LNCAP (cell line): Measurements from ENCODE around the gene GALE.

Source experiments
- TF ChIP-seq, protein P1 (sequence below): fragments of 450-650 bp; IDR thresholded peaks from 2 replicates; pipeline ENCODE4 v1.5.1; 2017; ENCODE audit warnings: mild to moderate bottlenecking

The GALE gene

DNA sequence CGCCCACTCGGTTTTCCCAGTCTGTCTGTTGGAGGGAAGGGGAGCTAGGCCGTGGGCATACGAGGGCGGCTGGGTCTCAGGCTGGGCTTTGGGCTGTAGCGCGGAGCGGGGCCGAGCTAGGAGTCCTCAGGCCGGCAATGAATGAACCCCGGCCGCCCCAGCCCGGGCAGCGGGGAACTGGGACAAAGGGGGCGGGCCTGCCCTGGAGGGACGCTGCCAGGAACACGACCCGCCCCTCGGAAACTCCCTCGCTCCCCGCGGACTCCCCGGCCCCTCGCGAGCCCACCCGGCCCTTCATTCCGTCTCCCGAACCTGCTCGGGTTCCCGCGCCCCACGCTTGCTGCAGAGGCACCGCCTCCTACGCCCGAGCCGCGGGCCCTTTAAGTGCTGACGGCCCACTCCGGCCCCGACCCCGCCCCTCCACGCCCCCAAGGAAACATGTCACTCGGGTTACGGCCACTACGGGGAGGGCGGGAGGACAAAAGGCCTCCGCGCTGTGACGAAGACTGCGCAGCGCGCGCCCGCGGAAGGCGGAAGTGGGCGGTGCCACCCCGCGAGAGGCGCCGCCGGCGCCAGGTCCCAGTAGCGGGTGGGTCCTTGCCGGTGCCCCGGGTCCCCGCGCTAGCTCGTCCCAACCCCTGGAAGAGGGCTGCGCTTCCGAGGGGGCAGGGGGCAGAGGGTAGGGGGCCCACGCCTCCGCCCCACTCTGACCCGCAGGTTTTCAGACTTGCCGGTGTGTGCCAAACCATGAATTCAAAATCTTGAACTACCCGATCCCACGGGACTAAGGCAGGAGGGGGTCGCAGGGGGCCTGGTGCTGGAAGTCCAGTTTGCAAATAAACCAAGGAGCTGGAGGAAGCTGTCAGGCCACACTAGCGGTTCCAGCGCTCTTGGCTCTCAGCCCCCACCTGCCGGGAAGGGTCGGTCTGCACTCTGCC, at the start of gene GALE:
TSS of gene GALE (minus strand) at position 355 of the 938 bp plus-strand sequence. CDS start 1,747 bp downstream, outside the sequence.
- TF ChIP-seq, protein P1, sequence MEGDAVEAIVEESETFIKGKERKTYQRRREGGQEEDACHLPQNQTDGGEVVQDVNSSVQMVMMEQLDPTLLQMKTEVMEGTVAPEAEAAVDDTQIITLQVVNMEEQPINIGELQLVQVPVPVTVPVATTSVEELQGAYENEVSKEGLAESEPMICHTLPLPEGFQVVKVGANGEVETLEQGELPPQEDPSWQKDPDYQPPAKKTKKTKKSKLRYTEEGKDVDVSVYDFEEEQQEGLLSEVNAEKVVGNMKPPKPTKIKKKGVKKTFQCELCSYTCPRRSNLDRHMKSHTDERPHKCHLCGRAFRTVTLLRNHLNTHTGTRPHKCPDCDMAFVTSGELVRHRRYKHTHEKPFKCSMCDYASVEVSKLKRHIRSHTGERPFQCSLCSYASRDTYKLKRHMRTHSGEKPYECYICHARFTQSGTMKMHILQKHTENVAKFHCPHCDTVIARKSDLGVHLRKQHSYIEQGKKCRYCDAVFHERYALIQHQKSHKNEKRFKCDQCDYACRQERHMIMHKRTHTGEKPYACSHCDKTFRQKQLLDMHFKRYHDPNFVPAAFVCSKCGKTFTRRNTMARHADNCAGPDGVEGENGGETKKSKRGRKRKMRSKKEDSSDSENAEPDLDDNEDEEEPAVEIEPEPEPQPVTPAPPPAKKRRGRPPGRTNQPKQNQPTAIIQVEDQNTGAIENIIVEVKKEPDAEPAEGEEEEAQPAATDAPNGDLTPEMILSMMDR, result no peak

DNA sequence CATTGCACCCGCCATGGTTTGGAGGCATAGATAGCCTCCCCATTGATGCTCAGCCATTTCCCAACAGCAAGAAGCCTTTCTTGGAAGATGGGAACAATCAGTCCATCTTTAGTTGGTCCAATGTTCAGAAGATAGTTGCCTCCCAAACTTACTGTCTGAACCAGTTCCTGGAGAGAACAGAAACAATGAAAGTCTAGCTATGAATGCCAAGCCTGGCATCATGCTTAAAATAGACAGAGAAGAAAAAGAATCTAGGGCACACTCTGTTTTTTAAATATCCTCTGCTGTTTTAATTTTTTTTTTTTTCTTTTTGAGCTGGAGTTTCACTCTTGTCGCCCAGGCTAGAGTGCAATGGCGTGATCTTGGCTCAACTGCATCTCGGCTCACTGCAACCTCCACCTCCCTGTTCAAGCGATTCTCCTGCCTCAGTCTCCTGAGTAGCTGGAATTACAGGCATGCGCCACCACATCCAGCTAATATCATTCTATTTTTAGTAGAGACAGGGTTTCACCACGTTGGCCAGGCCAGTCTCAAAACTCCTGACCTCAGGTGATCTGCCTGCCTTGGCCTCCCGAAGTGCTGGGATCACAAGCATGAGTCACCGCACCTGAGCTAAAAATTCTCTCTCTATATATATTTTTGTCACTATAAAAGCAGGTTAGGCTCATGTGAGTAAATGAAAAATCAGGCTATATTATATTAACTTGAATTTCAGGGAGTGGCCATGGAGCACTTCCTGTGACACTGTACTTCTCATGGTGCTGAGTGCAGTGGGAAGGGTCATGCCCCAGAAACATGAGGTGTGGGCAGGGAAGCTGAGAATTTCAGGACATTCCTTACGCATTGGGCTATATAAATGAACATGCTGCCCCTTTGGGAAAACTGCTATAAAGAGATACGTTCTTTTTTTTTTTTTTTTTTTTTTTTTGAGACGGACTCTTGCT, 48.4 kb upstream of the GALE start:
- TF ChIP-seq, protein P1, result no peak

DNA sequence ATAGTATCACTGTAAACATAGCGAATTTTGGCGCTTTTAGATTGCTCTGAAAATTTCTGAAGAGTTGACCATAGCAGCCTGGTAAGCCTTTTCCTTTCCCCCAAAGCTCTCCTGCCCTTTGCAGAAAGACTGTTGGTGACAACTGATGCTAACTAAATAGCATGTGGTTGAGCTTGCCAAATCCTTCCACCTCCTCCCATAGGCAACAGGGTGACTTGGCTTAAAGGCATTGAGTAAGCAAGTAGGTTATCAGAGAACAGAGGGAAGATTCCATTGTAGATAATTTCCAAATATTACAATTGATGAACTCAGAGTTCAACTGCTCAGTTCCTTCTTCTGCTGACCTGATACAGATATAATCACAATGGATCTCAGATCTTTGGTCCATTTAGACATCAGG, 44.6 kb upstream of the GALE start:
- TF ChIP-seq, protein P1, result no peak

DNA sequence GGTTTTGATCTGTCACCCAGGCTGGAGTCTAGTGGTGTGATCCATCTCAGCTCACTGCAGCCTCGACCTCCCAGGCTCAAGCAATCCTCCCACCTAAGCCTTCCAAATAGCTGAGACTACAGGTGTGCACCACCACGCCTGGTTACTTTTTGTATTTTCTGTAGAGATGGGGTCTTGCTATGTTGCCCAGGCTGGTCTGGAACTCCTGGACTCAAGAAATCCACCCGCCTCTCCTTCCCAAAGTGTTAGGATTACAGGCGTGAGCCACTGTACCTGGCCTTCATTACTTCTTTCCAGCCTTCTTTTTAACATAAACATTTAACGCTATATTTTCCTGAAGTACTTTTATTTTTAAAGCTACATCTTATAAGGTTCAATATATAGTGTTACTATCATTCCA, 43.1 kb upstream of the GALE start:
- TF ChIP-seq, protein P1, result no peak

DNA sequence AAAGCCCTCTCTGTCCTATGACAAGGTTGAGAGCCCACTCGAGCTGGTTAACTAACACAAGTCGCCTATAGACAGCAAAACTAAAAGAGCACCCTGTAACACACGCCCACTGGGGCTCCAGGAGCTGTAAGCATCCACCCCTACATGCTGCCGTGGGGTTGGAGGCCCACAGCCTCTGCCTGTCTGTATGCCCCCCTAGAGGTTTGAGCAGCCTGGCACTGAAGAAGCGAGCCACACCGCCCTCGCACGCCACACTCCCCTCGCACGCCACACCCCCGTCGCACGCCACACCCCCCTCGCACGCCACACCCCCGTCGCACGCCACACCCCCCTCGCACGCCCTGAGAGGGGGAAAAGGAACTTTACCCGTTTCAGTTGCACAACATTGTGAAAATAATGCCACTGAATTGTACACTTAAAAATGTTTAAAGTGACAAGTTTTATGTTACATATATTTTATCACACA, 37.9 kb upstream of the GALE start:
- TF ChIP-seq, protein P1, result no peak

DNA sequence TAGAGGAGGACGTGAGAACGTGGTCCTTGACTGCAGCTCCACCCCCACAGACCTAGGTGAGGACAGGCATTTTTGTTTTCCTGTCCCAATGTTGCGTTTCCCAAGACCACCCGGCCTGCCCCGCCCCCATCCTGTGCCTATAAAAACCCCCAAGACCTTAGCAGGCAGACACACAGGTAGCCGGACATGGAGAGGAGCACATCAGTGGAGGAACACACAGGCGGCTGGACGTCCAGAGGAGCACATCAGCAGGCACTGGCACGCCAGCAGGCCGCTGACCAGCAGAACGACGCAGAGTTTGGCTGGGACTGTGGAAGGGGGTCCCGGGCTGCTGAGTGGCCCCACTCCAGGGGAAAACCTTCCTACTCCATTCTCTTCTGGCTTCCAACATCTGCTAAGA, 37.4 kb upstream of the GALE start:
- TF ChIP-seq, protein P1, result no peak

DNA sequence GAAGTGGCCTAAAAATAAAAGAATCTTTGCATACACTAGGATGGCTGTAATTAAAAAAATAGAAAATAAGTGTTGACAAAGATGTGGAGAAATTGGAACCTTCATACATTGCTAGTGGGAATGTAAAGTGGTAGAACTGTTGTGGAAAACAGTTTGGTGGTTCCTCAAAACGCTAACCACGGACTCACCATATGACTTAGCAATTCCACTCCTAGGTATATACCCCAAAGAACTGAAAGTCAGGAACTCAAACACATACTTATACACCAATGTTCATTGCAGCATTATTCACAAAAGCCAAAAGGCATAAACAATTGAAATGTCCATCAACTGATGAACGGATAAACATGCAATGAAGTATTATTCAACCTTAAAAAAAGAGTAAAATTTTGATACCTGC, 35.5 kb upstream of the GALE start:
- TF ChIP-seq, protein P1, result no peak
